HepG2 (cell line): ENCODE measurements around the gene MT4. TPM values are rescaled to one million over a fixed set of nuclear protein-coding genes. Genes with fewer than 3 reads are reported as not detected.

ENCODE experiments used
- AKAP8 ChIP-seq: sonication (generic); formaldehyde crosslinking; IDR thresholded peaks from 2 replicates; pipeline ENCODE4 v1.5.1; 2020; ENCODE audit warnings: mild to moderate bottlenecking, missing genetic modification reagents
- BCL6 ChIP-seq: IDR thresholded peaks from 2 replicates; pipeline ENCODE4 v1.6.1; 2016; ENCODE audit warnings: missing genetic modification reagents, missing compliant biosample characterization
- BCLAF1 ChIP-seq: fragments of 450-650 bp; IDR thresholded peaks from 2 replicates; pipeline ENCODE4 v1.6.1; 2017; ENCODE audit warnings: mild to moderate bottlenecking
- CENPT ChIP-seq: sonication (generic); formaldehyde crosslinking; IDR thresholded peaks from 2 replicates; pipeline ENCODE4 v1.8.0; 2022; ENCODE audit warnings: low read depth, mild to moderate bottlenecking, moderate library complexity, missing genetic modification reagents
- NCOA1 ChIP-seq: sonication (generic); formaldehyde crosslinking; IDR thresholded peaks from 2 replicates; pipeline ENCODE4 v1.9.0; 2021; ENCODE audit warnings: missing genetic modification reagents
- NR2F1 ChIP-seq, 2 experiments: fragments of 450-650 bp in 1 of 2; formaldehyde crosslinking in 1 of 2; IDR thresholded peaks; 2 replicates each; pipeline versions ENCODE4 v1.5.0 to v1.6.1; 2016 to 2020; ENCODE audit warnings: mild to moderate bottlenecking in 1 of 2, missing compliant biosample characterization in 1 of 2, missing genetic modification reagents in 1 of 2, moderate library complexity in 1 of 2
- PAXIP1 ChIP-seq: sonication (generic); formaldehyde crosslinking; conservative IDR thresholded peaks from 2 replicates; pipeline ENCODE4 v1.4.0; 2020; ENCODE audit warnings: mild to moderate bottlenecking, missing genetic modification reagents, moderate library complexity
- PRPF4 ChIP-seq: fragments of 200-400 bp; formaldehyde crosslinking; IDR thresholded peaks from 2 replicates; pipeline ENCODE4 v1.6.1; 2016; ENCODE audit warnings: low read length, low read depth; ENCODE audit not compliant: poor library complexity, severe bottlenecking
- ZBTB20 ChIP-seq: sonication (generic); formaldehyde crosslinking; IDR thresholded peaks from 2 replicates; pipeline ENCODE4 v1.8.1; 2023; ENCODE audit warnings: missing genetic modification reagents, low read depth, mild to moderate bottlenecking, borderline replicate concordance
- ZNF33B ChIP-seq: sonication (generic); formaldehyde crosslinking; IDR thresholded peaks from 2 replicates; pipeline ENCODE4 v1.5.1; 2020; ENCODE audit warnings: mild to moderate bottlenecking, missing genetic modification reagents
- ZNF557 ChIP-seq: sonication (generic); formaldehyde crosslinking; IDR thresholded peaks from 2 replicates; pipeline ENCODE4 v1.4.0; 2020; ENCODE audit warnings: missing genetic modification reagents
- ZNF792 ChIP-seq: IDR thresholded peaks from 2 replicates; pipeline ENCODE4 v1.6.1; 2016
- polyA plus RNA-seq, 8 experiments: library from polyadenylated mRNA; depleted of rRNA in 3 of 8; stranded (reverse) in 7 of 8; unstranded in 1 of 8; fragments of >200 nt; fragmentation: Illumina TruSeq in 4 of 8; extraction: Trizol in 4 of 8; gene quantifications; 2 replicates each; pipeline versions ENCODE4 v1.2.1 to v1.2.3, GENCODE V29; 2011 to 2016; ENCODE audit warnings: low read depth in 4 of 8, missing spikeins in 1 of 8, mixed read lengths in 1 of 8; ENCODE audit not compliant: insufficient read depth in 1 of 8
- total RNA-seq, 5 experiments: library from RNA; depleted of rRNA; stranded (reverse); fragments of >200 nt; fragmentation: Illumina TruSeq; extraction: Trizol; gene quantifications; 2 replicates each; pipeline ENCODE4 v1.2.3, GENCODE V29; 2016; ENCODE audit warnings: low read depth in 1 of 5
- TF ChIP-seq, protein P1 (sequence below): sonication (generic); formaldehyde crosslinking; IDR thresholded peaks from 2 replicates; pipeline ENCODE4 v1.4.0; 2020; ENCODE audit warnings: mild to moderate bottlenecking, missing genetic modification reagents

The MT4 gene
- total and polyA plus RNA-seq, 2 of the 13 experiments (the other 11 are each of a cell fraction or from before 2014, with no cell fraction given) = not detected

GRCh38 chr16:56519459-56520250, 45.2 kb upstream of the MT4 start, which contains the start of gene BBS2 (continued):
- TF ChIP-seq NCOA1 (CRISPR knock-in tag) (no peak; the same call in 1 of the 2 replicates), ZNF33B (CRISPR knock-in tag) (peak; percentile 90; the same call in 1 of the 2 replicates), AKAP8 (CRISPR knock-in tag) (peak; percentile 81; the same call in 1 of the 2 replicates), BCL6 (CRISPR knock-in tag) (0 out of 2 replicates have a peak, but pooled peaks have one; percentile 36), ZNF557 (CRISPR knock-in tag) (no peak), NR2F1 (CRISPR knock-in tag; IDR thresholded peaks at IDR 0.05) (no peak), PRPF4 (no peak), BCLAF1 (no peak), CENPT (CRISPR knock-in tag) (no peak), PAXIP1 (CRISPR knock-in tag) (peak; percentile 9; the same call in 1 of the 2 replicates), ZNF792 (CRISPR knock-in tag) (no peak), ZBTB20 (CRISPR knock-in tag) (no peak; the same call in 1 of the 2 replicates)
- TF ChIP-seq, protein P1, sequence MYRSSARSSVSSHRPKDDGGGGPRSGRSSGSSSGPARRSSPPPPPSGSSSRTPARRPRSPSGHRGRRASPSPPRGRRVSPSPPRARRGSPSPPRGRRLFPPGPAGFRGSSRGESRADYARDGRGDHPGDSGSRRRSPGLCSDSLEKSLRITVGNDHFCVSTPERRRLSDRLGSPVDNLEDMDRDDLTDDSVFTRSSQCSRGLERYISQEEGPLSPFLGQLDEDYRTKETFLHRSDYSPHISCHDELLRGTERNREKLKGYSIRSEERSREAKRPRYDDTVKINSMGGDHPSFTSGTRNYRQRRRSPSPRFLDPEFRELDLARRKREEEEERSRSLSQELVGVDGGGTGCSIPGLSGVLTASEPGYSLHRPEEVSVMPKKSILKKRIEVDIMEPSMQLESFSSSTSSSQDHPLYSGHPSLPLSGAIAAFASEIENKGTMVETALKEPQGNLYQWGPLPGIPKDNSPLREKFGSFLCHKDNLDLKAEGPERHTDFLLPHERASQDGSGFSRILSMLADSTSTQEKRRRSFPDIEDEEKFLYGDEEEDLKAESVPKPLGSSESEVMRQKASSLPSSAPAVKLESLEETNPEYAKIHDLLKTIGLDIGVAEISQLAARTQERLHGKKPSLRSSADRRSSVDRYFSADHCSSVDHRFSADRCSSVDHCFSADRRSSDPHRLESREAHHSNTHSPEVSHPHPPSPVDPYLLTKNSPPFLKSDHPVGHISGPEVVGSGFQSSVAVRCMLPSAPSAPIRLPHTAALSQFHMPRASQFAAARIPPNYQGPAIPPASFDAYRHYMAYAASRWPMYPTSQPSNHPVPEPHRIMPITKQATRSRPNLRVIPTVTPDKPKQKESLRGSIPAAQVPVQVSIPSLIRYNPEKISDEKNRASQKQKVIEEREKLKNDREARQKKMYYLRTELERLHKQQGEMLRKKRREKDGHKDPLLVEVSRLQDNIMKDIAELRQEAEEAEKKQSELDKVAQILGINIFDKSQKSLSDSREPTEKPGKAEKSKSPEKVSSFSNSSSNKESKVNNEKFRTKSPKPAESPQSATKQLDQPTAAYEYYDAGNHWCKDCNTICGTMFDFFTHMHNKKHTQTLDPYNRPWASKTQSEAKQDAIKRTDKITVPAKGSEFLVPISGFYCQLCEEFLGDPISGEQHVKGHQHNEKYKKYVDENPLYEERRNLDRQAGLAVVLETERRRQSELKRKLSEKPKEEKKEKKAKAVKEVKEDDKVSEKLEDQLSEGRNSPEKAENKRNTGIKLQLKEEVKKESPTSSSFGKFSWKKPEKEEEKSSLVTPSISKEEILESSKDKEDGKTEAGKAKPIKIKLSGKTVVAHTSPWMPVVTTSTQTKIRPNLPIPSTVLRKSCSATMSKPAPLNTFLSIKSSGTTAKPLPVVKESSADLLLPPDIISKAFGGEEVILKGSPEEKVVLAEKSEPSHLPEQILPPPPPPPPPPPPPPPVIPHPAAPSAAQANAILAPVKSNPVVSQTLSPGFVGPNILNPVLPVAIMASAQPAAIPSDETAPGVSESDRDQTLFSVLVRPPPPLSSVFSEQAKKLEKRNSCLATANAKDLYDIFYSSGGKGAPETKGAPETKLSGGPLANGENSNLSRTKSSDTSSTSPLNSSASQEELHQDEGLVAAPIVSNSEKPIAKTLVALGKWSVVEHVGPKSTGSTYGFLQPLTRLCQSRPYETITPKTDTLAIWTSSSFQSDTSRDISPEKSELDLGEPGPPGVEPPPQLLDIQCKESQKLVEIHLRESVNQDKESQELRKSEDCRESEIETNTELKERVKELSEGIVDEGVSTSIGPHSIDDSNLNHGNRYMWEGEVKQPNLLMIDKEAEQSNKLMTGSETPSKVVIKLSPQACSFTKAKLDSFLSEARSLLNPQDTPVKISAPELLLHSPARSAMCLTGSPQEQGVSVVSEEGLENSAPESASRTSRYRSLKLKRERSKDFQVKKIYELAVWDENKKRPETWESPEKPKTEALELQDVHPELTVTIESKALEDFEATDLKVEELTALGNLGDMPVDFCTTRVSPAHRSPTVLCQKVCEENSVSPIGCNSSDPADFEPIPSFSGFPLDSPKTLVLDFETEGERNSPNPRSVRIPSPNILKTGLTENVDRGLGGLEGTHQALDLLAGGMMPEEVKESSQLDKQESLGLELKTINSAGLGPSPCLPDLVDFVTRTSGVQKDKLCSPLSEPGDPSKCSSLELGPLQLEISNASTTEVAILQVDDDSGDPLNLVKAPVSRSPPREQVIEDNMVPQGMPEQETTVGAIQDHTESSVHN (CRISPR knock-in tag) = no peak
